CD4-positive, alpha-beta T cell treated with Interleukin-4 for 1 hour (primary cell): Measurements from ENCODE around the gene MCC.

Source experiments
- DNase-seq, 2 donors: peaks; one replicate each; pipeline ENCODE4 v3.0.0-alpha.2; 2020 to 2022

The MCC gene

GRCh38 chr5:113299591-113299990 lies 188.7 kb downstream of the MCC start:
- no peak for DNase-seq

GRCh38 chr5:113296676-113297075 lies 191.6 kb downstream of the MCC start:
- no peak for DNase-seq

DNA sequence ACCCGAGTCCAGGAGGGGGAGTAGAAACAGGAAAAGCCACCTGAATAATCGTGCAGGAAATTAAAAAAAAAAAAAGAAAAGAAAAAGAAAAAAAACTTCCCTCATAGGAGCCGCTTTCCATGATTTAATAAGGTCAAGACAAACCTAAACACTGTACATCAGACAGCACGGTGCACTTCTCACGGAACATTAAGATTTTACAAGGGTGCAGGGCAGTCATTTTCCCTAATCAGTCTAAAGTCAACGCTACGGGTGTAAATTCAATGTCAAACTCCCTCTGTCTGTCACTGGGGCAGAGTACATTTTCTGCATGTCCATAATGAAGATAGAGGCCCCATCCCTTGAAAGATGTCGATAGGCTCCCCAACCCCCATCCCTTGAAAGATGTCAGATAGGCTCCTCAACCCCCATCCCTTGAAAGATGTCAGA lies 193.1 kb downstream of the MCC start:
- DNase-seq: no peak

- DNase-seq: peak; percentile 72 to 73
Measured at GRCh38 chr5:113294311-113295110, 193.7 kb downstream of the MCC start.

DNA sequence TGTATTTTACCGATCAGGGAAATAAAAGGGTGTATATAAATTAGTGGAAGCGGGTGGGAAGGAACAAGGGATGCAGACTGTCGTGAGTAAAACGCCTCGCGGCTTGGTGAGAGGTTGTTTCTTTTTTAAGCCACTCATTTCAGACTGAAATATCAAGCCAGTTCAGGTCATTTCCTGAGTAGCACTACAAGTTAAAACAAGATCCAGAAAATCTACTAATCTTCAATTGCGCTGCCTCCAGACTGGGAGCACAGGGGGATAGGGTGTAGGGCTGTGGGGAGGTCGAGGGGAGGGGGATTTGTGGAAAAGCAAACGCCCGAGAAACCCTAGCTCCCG lies 194.3 kb downstream of the MCC start:
- peak in 1 of 2 donors; percentile 18 for DNase-seq

GRCh38 chr5:113293068-113293974 lies 194.9 kb downstream of the MCC start:
- DNase-seq: no peak

DNA sequence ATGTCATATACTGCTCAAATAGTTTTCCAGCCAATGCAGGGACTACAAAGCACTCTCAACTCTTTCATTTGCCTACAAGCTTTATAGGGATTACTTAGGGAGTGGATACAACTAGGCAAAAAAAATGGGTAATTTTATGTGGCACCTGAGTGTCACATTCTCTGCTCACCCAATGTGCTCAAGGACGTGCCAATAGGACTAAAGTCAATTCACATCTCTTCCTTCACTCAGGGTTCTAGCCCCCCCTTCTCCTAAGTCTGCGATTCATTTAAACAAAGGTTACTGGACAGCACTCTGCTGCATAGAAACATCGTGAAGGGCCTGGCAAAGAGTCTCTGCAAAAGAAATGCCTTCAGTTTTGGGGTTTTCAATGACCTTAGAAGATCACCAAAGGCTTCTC lies 195.8 kb downstream of the MCC start:
- DNase-seq: no peak

GRCh38 chr5:113283558-113283957 lies 204.7 kb downstream of the MCC start:
- DNase-seq: no peak

DNA sequence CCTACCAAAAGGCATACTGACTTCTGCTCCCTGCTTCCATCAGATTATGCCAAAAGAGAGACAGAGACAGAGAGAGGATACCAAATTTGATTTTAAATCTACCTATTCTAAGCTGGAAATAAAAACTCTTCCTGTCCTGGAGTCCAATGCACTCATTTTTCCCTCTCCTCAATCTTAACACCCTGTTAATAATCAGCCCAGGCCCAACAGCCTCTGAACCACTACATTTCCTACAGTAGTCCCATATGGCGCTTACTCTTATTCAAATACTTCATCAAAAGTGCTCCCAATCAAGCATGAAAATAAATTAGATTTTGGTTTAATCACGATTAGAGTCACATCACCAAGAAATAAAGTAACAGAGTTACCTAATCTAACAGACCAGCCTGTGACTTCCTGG lies 205.8 kb downstream of the MCC start:
- DNase-seq: no peak

DNA sequence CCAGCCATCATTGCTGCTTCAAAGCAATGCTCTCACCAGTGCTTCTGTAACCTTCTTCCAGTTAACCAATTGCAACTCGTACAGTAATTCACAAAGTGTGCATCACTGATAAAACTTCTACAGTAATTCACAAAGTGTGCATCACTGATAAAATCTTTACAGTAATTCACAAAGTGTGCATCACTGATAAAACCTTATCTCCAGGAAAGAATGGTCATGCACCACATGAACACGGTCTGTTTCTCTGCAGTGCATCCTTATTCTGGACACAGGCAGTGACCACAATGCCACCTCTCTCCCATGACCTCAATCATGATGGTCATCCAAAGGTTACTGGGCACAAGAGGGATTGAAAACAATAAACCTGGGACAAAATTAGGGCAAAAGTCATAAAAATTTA lies 207.1 kb downstream of the MCC start:
- no peak for DNase-seq

DNA sequence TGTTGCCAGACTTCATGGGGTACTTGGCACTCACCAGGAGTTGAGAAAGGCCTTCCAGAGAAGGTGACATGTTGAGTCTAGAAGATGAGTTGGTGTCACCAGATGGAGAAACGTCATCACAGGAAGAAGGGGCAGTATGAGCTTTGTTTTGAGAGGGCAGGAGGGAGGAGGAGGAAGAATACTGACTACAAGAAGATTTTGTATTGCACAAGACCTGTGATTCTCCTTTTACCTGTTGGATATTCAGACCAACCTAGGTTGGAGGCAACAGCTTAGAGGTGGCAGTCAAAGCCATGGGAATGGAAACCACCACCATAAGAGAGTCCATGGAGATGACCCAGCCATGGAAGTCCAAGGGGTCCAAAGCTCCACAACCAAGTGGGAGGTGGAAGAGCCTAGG lies 207.7 kb downstream of the MCC start:
- DNase-seq: no peak

- no peak for DNase-seq
Measured at GRCh38 chr5:113278976-113279375, 209.3 kb downstream of the MCC start.

GRCh38 chr5:113276493-113276892 lies 211.8 kb downstream of the MCC start:
- DNase-seq: no peak

GRCh38 chr5:113276001-113276400 lies 212.3 kb downstream of the MCC start:
- no peak for DNase-seq

DNA sequence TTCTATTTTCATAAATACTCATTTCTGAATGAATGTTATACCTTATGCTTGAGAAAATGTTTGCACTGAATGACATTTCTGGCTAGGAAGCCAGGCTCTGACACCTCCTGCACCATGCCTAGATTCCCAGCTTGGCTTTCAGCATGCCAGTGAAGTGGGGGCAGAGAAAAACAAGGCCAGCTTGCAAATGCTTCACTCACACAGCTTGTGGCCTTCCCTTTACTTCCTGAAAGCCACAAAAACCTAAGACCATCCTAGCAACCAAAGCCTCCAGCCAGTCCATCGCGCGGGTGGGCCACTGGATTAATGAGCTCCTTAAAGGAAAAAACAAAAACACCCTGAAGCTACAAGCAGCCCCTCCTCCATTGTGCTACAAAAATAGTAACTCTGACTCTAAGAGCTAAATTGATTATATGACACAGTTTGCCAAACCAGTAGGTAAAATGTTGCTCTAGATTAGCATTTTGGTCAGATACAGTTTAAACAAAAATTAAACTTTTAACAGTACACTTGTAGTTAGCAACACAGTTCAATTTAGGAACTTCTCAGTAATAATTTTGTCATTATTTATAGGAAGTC lies 213.3 kb downstream of the MCC start:
- no peak for DNase-seq

DNA sequence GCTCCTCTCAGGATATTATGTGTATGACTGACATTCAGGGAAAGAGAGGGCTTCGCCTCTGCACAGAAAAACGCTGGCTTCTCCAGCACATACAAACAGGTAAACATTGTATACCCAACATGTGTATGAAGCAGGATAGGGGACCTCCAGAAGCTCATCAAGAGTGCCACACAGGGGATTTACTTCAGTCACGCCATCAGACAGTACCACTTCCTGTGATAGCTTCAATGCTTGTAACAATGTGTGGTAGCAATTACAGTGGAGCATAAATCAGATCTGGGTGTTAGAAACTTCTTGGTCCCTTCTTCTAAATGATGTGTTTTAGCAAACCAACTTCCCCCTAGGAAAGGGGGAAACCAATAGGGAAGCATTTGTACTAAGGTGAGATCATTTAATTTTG lies 214.3 kb downstream of the MCC start:
- DNase-seq: peak in 1 of 2 donors; percentile 1

GRCh38 chr5:113271745-113272454 lies 216.4 kb downstream of the MCC start:
- no peak for DNase-seq

GRCh38 chr5:113271015-113271414 lies 217.2 kb downstream of the MCC start:
- DNase-seq: no peak

DNA sequence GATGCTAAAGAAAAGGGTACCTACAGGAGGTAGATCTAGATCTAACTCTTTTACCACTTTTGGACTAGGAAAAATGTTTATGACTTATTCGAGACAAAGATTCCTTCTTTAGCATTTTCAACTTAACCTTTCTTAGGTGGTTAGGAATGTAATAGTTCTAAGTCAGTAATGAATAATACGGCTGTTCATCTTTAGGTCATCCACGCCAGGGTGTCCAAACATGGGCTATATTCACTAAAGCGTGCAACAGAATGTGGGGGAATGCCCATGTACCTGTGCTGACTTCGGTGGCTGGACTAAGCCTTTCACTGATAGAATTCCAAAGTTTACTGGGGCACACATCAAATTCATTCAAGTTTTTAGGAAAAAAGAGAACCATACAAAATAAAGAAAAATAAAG lies 218.2 kb downstream of the MCC start:
- DNase-seq: no peak

- no peak for DNase-seq
Measured at GRCh38 chr5:113269023-113269997, 218.9 kb downstream of the MCC start.

DNA sequence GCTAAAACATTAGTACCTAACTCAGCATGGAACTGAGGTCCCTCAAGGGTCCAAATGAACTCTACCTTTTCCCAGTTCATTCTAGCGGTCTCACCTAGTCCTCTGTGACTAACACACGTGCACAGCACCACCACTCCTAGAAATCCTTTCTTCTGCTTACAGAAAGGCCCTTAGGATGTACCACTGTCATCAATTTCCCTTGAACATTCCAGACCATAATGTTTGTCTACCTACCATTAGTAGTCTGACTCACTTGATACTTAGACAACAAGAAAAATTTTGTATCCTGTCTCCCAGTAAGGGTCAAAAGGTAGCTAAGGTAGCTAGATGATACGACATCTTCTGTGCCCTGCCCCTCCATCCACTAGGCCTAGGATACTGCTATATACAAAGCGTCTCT lies 220.0 kb downstream of the MCC start:
- no peak for DNase-seq

DNA sequence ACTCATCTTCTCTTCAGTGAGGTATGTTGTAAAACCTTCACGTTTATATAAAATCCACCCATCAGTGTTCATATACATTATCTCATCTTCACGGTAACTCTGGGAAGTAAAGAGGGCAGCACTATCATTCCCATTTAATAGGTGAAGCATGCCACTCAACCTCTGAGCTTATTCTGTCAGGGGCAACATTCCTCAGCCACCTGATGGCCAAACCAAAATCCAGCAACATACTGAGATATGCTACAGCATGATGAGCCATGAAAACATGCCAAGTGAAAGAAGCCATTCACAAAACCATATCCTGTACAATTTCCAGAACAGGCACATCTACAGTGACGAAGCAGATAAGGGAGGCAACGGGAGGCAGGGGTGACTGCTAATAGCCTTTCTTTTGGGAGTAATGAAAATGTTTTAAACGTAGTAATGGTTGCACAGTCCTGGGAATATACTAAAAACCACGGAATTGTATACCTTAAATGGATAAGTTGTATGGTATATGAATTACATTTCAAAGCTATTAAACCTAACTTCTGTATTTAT lies 220.8 kb downstream of the MCC start:
- DNase-seq: no peak
